HepG2 (cell line): ENCODE measurements around the gene MXRA7. TPM values are rescaled to one million over a fixed set of nuclear protein-coding genes. Genes with fewer than 3 reads are reported as not detected.
A peak's percentile ranks its signal among the peaks of the same experiment; 100 is the strongest.

ENCODE experiments used
- BCL6 ChIP-seq: IDR thresholded peaks from 2 replicates; pipeline ENCODE4 v1.6.1; 2016; ENCODE audit warnings: missing genetic modification reagents, missing compliant biosample characterization
- CBX5 ChIP-seq: sonication (generic); formaldehyde crosslinking; IDR thresholded peaks from 2 replicates; pipeline ENCODE4 v1.4.0; 2020; ENCODE audit warnings: missing genetic modification reagents, borderline replicate concordance
- CHD4 ChIP-seq: fragments of 200-600 bp; sonication (generic); IDR thresholded peaks from 2 replicates; pipeline ENCODE4 v1.7.0; 2017; ENCODE audit warnings: mild to moderate bottlenecking, low read length, borderline replicate concordance
- GABPB1 ChIP-seq: IDR thresholded peaks from 2 replicates; pipeline ENCODE4 v1.6.1; 2016; ENCODE audit warnings: mild to moderate bottlenecking, missing genetic modification reagents, moderate library complexity, missing compliant biosample characterization
- HOXA9 ChIP-seq: sonication (generic); formaldehyde crosslinking; IDR thresholded peaks from 2 replicates; pipeline ENCODE4 v1.8.1; 2022; ENCODE audit warnings: missing genetic modification reagents, mild to moderate bottlenecking, moderate library complexity, borderline replicate concordance
- MED1 ChIP-seq: sonication (generic); formaldehyde crosslinking; IDR thresholded peaks from 2 replicates; pipeline ENCODE4 v1.4.0; 2020; ENCODE audit warnings: missing genetic modification reagents
- MEIS1 ChIP-seq: sonication (generic); formaldehyde crosslinking; IDR thresholded peaks from 2 replicates; pipeline ENCODE4 v1.9.0; 2021; ENCODE audit warnings: mild to moderate bottlenecking, missing genetic modification reagents, moderate library complexity, borderline replicate concordance
- MYNN ChIP-seq: sonication (generic); formaldehyde crosslinking; IDR thresholded peaks from 2 replicates; pipeline ENCODE4 v1.4.0; 2020; ENCODE audit warnings: mild to moderate bottlenecking, low read depth, missing genetic modification reagents
- NFRKB ChIP-seq: fragments of 450-650 bp; IDR thresholded peaks from 2 replicates; pipeline ENCODE4 v1.6.1; 2017
- PITX1 ChIP-seq: sonication (generic); formaldehyde crosslinking; IDR thresholded peaks from 2 replicates; pipeline ENCODE4 v1.5.1; 2020; ENCODE audit warnings: mild to moderate bottlenecking, missing genetic modification reagents
- SOX13 ChIP-seq, 3 experiments: fragments of 450-650 bp in 1 of 3; sonication (generic) in 1 of 3; formaldehyde crosslinking in 1 of 3; IDR thresholded peaks in 2 of 3; conservative IDR thresholded peaks in 1 of 3; 2 replicates each; pipeline versions ENCODE4 v1.5.0 to v1.6.1; 2016 to 2020; ENCODE audit warnings: antibody characterized with exemption in 1 of 3, mild to moderate bottlenecking in 1 of 3, missing compliant biosample characterization in 1 of 3, missing genetic modification reagents in 1 of 3, moderate library complexity in 1 of 3
- ZNF709 ChIP-seq: sonication (generic); formaldehyde crosslinking; IDR thresholded peaks from 2 replicates; pipeline ENCODE4 v1.5.0; 2020; ENCODE audit warnings: mild to moderate bottlenecking, missing genetic modification reagents
- ZNF878 ChIP-seq: sonication (generic); formaldehyde crosslinking; IDR thresholded peaks from 2 replicates; pipeline ENCODE4 v1.8.1; 2023; ENCODE audit warnings: mild to moderate bottlenecking, missing genetic modification reagents, moderate library complexity
- polyA plus RNA-seq, 8 experiments: library from polyadenylated mRNA; depleted of rRNA in 3 of 8; stranded (reverse) in 7 of 8; unstranded in 1 of 8; fragments of >200 nt; fragmentation: Illumina TruSeq in 4 of 8; extraction: Trizol in 4 of 8; gene quantifications; 2 replicates each; pipeline versions ENCODE4 v1.2.1 to v1.2.3, GENCODE V29; 2011 to 2016; ENCODE audit warnings: low read depth in 4 of 8, missing spikeins in 1 of 8, mixed read lengths in 1 of 8; ENCODE audit not compliant: insufficient read depth in 1 of 8
- total RNA-seq, 5 experiments: library from RNA; depleted of rRNA; stranded (reverse); fragments of >200 nt; fragmentation: Illumina TruSeq; extraction: Trizol; gene quantifications; 2 replicates each; pipeline ENCODE4 v1.2.3, GENCODE V29; 2016; ENCODE audit warnings: low read depth in 1 of 5
- TF ChIP-seq, protein P1 (sequence below): sonication (generic); formaldehyde crosslinking; IDR thresholded peaks from 2 replicates; pipeline ENCODE4 v1.4.0; 2020; ENCODE audit warnings: missing genetic modification reagents
- TF ChIP-seq, protein P2 (sequence below): sonication (generic); formaldehyde crosslinking; IDR thresholded peaks from 2 replicates; pipeline ENCODE4 v1.5.0; 2020; ENCODE audit warnings: missing genetic modification reagents
- TF ChIP-seq, protein P3 (sequence below): sonication (generic); formaldehyde crosslinking; IDR thresholded peaks from 2 replicates; pipeline ENCODE4 v1.4.0; 2020; ENCODE audit warnings: missing genetic modification reagents, borderline replicate concordance
- TF ChIP-seq, protein P4 (sequence below): sonication (generic); formaldehyde crosslinking; conservative IDR thresholded peaks from 2 replicates; pipeline ENCODE4 v1.4.0; 2020; ENCODE audit warnings: missing genetic modification reagents
- TF ChIP-seq, protein P5 (sequence below): sonication (generic); formaldehyde crosslinking; IDR thresholded peaks from 2 replicates; pipeline ENCODE4 v1.4.0; 2020; ENCODE audit warnings: mild to moderate bottlenecking, missing genetic modification reagents
- TF ChIP-seq, protein P6 (sequence below): sonication (generic); formaldehyde crosslinking; IDR thresholded peaks from 2 replicates; pipeline ENCODE4 v1.8.1; 2023; ENCODE audit warnings: missing genetic modification reagents, mild to moderate bottlenecking, borderline replicate concordance

Gene MXRA7
- total and polyA plus RNA-seq, 2 of the 13 experiments (the other 11 are each of a cell fraction or from before 2014, with no cell fraction given) = 44.8 to 112 TPM

DNA sequence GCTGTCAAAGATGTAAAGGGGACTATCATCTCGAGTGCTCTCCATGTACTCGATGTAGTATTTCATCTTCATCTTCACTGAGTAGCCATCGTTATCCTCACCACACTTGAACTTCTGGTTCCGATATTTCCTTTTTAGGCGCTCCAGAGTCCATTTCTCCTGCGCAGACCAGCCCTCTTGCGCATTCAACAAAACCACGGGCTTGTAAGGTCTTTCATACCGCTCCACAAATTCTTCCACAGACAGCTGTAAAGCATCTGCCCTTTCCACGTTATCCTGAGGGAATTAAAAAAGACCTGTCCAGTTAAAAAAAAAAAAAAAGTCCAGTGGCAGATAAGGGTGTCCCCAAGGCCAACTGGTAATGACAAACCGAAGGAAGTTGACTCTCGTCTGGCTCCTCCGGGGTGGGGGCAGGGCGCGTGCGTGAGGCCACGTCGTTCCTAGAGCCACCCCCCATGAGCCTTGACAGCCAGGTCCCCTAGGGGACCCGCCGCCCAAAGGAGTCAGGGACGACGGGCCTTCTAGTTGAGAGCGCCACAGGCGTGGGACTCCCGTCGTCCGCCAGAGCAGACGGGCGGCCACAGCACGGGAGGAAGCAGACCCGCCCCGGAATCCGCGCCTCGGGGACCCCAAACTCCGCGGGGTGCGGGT is 14.9 kb upstream of the MXRA7 start (continued):
- TF ChIP-seq, protein P1, sequence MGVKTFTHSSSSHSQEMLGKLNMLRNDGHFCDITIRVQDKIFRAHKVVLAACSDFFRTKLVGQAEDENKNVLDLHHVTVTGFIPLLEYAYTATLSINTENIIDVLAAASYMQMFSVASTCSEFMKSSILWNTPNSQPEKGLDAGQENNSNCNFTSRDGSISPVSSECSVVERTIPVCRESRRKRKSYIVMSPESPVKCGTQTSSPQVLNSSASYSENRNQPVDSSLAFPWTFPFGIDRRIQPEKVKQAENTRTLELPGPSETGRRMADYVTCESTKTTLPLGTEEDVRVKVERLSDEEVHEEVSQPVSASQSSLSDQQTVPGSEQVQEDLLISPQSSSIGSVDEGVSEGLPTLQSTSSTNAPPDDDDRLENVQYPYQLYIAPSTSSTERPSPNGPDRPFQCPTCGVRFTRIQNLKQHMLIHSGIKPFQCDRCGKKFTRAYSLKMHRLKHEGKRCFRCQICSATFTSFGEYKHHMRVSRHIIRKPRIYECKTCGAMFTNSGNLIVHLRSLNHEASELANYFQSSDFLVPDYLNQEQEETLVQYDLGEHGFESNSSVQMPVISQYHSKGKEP = no peak
- 0 out of 2 replicates have a peak, but pooled peaks have one; percentile 9 for TF ChIP-seq CBX5 (CRISPR knock-in tag)
- TF ChIP-seq SOX13 (IDR thresholded peaks at IDR 0.05) = no peak
- TF ChIP-seq SOX13 (CRISPR knock-in tag; conservative IDR thresholded peaks at IDR 0.05 in 1 of 2, IDR thresholded peaks at IDR 0.05 in 1 of 2) = no peak
- TF ChIP-seq, protein P2, sequence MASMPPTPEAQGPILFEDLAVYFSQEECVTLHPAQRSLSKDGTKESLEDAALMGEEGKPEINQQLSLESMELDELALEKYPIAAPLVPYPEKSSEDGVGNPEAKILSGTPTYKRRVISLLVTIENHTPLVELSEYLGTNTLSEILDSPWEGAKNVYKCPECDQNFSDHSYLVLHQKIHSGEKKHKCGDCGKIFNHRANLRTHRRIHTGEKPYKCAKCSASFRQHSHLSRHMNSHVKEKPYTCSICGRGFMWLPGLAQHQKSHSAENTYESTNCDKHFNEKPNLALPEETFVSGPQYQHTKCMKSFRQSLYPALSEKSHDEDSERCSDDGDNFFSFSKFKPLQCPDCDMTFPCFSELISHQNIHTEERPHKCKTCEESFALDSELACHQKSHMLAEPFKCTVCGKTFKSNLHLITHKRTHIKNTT (CRISPR knock-in tag) = no peak
- TF ChIP-seq NFRKB = no peak
- TF ChIP-seq, protein P3, sequence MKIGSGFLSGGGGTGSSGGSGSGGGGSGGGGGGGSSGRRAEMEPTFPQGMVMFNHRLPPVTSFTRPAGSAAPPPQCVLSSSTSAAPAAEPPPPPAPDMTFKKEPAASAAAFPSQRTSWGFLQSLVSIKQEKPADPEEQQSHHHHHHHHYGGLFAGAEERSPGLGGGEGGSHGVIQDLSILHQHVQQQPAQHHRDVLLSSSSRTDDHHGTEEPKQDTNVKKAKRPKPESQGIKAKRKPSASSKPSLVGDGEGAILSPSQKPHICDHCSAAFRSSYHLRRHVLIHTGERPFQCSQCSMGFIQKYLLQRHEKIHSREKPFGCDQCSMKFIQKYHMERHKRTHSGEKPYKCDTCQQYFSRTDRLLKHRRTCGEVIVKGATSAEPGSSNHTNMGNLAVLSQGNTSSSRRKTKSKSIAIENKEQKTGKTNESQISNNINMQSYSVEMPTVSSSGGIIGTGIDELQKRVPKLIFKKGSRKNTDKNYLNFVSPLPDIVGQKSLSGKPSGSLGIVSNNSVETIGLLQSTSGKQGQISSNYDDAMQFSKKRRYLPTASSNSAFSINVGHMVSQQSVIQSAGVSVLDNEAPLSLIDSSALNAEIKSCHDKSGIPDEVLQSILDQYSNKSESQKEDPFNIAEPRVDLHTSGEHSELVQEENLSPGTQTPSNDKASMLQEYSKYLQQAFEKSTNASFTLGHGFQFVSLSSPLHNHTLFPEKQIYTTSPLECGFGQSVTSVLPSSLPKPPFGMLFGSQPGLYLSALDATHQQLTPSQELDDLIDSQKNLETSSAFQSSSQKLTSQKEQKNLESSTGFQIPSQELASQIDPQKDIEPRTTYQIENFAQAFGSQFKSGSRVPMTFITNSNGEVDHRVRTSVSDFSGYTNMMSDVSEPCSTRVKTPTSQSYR (CRISPR knock-in tag) = peak; percentile 94
- no peak for TF ChIP-seq CHD4
- TF ChIP-seq ZNF878 = no peak
- TF ChIP-seq MYNN = no peak
- peak; percentile 81 for TF ChIP-seq MED1 (CRISPR knock-in tag)
- TF ChIP-seq ZNF709 (CRISPR knock-in tag) = peak; percentile 37; the same call in 1 of the 2 replicates
- TF ChIP-seq, protein P4, sequence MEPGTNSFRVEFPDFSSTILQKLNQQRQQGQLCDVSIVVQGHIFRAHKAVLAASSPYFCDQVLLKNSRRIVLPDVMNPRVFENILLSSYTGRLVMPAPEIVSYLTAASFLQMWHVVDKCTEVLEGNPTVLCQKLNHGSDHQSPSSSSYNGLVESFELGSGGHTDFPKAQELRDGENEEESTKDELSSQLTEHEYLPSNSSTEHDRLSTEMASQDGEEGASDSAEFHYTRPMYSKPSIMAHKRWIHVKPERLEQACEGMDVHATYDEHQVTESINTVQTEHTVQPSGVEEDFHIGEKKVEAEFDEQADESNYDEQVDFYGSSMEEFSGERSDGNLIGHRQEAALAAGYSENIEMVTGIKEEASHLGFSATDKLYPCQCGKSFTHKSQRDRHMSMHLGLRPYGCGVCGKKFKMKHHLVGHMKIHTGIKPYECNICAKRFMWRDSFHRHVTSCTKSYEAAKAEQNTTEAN (CRISPR knock-in tag) = no peak
- no peak for TF ChIP-seq HOXA9
- no peak for TF ChIP-seq GABPB1 (CRISPR knock-in tag)
- TF ChIP-seq BCL6 (CRISPR knock-in tag) = no peak
- TF ChIP-seq, protein P5, sequence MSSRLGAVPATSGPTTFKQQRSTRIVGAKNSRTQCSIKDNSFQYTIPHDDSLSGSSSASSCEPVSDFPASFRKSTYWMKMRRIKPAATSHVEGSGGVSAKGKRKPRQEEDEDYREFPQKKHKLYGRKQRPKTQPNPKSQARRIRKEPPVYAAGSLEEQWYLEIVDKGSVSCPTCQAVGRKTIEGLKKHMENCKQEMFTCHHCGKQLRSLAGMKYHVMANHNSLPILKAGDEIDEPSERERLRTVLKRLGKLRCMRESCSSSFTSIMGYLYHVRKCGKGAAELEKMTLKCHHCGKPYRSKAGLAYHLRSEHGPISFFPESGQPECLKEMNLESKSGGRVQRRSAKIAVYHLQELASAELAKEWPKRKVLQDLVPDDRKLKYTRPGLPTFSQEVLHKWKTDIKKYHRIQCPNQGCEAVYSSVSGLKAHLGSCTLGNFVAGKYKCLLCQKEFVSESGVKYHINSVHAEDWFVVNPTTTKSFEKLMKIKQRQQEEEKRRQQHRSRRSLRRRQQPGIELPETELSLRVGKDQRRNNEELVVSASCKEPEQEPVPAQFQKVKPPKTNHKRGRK (CRISPR knock-in tag) = no peak
- TF ChIP-seq, protein P6, sequence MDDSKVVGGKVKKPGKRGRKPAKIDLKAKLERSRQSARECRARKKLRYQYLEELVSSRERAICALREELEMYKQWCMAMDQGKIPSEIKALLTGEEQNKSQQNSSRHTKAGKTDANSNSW (CRISPR knock-in tag) = no peak; the same call in 1 of the 2 replicates
- no peak for TF ChIP-seq PITX1 (CRISPR knock-in tag)
- no peak for TF ChIP-seq MEIS1
